Stimulated activated CD4-positive, alpha-beta T cell treated with anti-CD3 and anti-CD28 coated beads, Interleukin-2, amount 100 ng/mL, for 4 hours (primary cell): ENCODE data around the gene HSPA12A.

Experiments used
- DNase-seq: peaks from one replicate; pipeline ENCODE4 v3.0.0-alpha.2; 2020; ENCODE audit warnings: low read depth

HSPA12A gene

DNA sequence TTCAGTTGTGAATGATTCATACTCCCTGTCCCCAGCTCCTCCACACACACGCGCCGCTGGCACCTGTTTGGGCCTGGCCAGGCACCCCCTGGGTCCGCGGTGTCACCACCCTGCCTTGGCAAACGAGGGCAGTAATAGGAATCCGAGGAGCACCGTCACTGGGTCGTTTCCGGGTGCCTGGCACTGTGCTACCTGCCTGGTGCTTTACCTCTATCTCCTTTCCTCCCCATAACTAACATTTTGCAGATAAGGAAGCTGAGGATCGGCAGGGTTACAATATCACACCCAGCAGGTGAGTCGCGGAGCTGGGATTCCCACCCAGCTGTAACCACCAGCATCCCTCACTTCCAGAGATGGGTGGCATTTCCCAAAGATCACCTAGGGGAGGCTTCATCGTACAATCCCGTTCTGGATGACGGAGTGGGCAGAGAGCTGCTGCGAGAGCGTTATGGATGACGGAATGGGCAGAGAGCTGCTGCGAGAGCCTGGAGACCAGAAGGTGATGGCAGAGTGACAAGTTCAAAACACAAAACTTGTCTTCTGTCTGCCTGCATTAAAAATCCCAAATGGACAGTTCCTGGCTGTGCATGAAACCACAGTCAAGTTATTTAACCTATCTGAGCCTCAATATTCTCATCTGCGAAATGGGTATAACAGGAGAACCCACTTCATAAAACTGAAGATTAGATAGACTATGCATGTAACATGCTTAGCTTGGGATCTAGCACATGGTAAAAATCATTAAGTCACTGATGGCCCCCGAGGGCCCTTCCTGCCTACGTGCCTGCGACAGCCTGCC is 1.1 kb upstream of the HSPA12A start:
- no peak for DNase-seq

DNA sequence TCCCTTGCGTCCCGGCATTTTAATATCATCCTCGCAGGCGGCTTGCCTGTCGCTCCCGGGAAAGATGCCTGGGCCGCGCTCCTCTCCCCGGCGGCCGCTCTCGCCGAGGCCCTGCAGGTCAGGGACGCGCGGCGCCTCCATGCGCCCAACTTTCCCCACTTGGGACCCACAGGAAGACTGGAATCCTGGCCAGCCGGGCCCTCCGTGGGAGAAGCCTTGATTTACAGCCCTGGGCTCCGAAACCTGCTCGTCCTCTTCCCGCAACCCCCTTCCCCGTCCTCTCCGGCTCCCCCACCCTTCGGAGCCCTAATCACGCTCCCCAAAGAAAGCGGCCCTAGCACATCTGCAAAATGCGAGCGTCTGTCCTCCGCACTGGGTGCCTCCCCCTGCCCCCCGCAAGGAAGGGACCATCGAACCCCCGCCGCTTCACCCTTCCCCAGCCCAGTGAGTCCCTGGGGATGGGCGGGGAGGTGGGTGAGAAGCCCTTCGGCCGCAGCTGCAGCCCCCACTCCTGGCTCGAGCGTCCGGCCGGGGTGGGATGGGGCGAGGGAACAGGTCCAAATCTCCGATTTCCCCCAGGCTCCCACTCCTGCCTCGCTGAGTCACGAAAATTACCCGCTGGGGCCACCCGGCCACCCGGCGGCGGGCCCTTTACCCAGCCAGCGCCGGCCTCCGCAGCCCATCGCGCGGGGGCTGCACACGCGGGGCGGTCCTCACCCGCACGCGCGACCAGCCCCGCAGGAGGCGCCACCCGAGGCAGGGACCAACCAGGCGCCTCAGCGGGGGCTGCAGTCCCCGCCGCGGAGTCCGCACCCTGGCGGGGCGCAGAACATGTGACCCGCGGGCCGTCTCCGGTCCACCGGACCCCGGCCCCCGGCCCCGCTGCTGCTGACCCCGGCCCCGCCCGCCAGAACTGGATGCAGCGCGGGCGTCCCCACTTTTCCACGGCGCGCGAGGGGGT is 695 bp downstream of the HSPA12A start:
- no peak for DNase-seq

DNA sequence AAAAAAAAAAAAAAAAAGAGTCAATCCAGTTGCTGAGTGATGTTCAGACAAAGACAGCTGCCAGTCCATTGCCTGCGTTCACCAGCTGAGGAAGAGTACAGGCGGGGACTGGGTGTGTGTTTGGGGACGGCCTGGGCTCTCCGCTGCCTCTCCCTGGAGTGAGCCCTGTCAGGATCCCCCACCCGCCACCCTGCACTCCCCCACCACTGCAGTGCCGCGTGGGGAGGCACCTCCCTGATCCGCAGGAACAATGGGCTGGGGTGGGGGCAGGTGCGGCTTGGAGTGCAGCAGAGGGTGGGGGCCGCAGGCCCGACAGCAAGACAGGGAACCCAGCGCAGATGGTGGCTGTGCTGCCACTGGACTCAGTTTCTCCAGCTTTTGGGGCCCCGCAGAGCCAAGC is 1.4 kb downstream of the HSPA12A start:
- DNase-seq = no peak

DNA sequence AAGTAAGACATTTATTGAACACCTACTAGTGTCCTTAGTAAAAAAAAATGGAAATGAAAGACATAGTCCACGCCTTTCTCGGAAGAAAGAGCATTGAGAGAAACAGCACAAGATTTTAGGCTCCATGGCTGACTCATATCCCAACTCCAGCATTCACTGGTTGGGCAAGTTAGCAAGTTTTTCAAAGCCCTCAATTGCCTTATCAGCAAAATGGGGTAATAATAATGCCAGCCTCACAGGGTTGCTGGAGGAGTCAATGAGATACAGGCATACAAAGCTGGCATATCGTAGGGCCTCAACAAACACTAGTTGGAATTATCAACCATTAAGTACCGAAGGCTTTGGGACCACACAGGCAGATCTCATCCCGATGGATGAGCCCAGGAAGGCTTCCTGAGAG is 4.0 kb downstream of the HSPA12A start:
- DNase-seq = no peak

DNA sequence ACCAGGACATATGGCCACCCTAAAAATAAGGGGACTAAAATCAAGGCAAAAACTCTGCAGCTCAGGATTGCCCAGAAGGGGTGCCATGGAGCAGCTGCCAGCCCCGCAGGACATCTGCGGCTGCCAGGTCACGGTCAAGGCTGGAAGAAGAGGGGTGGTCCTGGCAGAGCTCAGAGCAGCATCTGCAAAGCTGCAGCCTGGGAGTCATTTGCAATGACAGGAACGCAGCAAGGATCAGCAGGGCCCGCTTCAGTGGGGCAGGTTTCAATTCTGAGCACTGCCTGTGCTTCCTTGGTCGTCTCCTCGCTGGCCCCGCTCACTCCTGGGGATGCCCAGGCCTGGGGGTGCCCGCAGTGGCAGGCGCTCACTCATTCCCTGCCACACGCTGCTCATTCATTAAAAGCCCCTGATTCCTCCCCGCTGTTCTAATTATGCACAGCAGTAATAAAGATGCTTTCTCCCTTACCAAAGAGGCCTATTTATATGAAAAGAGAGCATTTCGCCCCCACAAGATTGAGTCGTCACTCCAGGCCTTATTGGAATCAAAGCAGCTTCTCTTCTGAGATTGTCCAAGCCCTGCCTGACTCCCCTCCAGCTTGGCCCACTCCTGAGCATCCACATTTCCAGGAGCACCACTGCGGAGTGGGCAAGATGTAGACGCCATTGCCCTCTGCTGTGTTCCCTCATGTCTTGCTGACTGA is 4.6 kb downstream of the HSPA12A start:
- DNase-seq = no peak

DNA sequence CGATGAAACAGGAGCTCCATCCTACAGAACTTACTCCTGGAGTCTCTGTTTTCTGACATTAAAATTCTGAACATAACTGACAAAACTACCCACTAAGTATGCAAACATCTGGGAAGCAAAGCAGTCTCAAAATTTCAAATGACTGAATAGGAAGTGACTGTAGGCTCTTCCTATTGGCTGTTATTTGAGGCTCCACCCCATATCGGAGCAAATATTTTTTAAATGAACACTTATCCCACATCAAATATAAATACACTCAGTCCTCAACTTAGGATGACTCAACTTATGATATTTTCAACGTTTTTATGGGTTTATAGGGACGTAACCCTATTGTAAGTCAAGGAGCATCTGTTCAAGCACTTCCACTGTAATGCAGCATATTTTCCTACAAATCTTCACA is 8.8 kb downstream of the HSPA12A start:
- no peak for DNase-seq

DNA sequence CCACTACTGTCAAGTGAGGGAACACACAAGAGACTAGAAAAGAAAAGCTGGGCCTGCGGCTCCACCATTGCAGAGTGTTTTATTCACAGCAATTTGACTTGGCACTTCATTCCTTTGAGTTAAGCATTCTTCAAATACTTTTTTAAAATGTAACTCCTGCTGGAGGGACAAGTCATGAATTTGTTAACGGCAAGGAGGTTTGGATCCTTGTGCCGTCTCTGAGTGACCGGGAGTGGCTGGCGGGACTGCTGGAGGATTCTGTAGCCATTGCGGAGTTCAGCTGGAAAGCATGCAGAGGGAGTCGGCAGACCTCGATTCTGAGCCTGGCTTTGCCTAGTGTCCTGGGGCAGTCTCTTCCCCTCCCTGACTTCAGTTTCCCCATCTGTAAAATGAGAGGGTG is 9.8 kb downstream of the HSPA12A start:
- no peak for DNase-seq

DNA sequence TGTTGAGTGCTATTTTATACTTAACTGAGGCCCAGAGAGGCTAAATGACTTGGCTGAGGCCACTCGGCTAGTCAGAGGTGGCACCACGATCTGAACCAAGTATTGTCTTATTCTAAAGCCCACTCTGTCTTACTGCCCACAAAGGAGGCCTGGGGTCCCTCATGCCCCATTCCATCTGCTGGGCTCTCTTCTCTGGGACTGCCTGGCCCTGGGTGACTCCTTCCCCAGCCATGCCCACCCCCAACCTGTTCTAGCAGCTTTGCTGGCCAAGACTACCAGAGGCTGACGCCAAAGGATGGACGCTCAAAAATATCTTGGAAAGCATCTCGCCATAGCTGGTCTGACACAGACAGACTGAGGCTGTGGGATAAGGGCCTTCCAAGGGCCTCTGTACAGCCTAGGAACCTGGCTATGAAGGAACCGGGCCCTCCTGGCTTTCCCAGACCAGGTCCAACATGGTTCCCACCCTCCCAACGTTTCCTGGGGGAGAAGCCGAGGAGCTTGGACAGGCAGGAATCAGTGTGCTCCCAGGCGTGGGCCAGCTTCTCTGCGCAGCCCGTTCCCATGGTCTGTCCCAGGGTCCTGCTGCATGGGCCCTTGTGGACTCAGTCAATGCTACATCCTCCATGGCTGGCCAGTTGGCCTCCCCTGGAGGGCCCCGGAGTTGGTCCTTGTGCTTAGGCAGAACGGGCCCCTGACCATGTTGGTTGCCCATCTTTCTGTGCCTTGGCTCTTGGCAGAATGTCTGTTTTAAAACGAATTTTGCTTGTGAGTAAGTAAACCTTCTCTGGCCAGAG is 11.7 kb downstream of the HSPA12A start:
- DNase-seq = no peak

DNA sequence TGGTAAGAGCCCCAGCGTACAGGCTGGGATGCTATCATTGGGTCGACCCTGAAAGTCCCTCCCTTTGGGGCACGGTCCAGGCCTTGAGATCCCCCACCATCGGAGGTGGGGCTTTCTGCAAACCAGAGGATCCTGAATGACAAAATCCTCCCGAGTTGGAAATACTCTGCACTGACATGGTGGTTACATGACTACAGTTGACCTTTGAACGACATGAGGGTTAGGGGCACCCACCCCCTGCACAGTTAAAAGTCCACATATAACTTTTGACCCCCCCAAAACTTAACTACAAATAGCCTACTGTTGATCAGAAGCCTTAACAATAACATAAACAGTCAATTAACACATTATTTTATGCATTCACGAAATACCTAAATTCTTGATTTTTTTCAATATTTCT is 13.1 kb downstream of the HSPA12A start:
- DNase-seq = no peak

DNA sequence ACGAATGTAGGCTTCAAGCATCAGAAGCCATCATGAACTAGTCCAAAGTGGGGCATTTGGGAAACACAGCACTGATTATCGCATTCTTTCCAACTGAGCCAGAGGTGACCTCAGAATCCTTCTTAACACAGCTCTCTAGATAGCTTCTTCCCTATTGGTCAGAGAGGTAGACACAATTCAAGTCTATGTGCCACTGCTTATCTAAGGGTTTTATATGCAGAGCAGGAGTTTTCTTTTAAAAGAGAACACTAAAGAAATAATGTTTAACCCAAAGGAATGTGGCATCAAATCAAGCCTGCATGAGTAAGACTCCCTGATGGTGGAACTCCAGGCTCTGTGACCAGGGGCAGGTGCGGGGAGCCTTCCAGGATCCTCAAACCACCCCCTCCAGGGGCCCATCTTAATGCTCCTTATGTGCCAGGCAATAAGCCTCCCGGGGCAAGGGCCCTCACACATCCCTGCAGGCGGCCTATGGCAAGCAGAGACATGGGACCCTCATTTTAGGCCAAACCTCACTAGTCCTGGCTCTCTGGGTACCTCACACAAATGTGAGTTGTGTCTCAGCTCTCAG is 13.8 kb downstream of the HSPA12A start:
- no peak for DNase-seq

DNA sequence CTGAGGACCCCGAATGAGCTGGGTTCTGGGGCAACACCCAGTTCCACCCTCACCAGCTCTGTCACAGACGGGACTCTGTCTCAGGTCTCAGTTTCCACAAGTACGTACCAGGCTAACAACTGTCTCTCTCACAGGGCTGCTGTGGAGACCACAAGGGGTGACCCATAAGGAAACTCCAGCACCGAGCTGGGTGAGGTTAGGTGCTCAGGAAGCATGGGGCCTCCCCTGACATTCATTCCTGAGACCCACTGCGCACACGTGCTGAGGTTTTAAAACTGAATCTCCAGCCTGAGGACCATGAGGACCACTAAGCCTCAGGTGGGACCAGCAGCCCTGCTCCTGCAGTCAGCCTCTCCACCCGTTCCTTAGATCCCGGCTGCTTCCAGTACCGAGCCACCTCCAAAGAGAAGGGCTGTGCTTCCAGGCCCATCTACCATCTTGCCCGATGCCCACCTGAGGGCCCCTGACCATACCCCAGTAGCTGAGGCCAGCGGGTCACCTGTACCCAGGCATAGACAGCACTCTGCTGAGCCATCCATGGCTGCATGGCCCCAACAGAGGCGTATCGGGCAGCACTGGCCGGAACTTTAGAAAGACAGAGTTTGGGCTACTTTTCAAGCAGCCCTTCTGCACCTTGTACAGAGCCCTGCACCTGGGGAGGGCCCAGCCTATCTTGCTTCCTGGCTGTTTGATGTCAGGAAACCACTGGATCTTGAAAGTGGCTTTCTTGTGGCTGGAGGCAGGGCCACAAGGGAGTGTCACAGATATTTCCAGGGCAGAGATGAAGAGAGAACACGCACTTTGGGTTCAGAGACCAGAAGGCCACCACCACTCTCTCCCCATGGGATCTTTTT is 18.7 kb downstream of the HSPA12A start:
- no peak for DNase-seq

DNA sequence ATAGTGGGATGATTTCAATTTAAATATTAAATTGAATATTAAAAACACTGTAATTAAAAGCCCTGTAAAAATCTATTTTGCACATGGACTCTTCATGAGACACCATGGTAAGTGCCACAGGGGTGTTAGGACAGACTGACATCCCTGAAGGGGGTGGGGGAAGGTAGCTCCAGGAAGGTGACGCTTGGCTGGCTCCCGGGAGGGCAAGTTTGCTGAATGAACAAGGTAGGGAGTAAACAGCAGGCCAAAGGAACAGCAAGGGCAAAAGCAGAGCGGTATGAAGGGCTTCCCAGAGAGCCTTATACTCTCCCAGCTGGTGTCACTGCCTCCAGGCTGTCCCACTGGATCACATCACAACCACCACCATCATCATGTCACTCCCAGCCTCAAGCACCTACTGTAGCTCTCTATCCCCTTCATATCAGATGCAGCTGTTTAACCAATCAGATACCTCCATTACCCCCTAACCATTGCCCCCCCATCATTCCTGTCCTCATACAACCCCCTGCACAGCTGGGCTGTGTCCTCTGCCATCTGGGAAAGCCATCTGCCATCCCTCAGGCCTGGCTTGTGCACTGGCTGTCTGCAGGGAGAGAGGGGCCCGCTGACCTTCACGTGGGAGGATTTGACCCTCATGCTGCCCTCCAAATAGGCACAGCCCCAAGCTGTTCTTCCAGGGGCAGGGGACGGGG is 19.5 kb downstream of the HSPA12A start:
- no peak for DNase-seq

DNA sequence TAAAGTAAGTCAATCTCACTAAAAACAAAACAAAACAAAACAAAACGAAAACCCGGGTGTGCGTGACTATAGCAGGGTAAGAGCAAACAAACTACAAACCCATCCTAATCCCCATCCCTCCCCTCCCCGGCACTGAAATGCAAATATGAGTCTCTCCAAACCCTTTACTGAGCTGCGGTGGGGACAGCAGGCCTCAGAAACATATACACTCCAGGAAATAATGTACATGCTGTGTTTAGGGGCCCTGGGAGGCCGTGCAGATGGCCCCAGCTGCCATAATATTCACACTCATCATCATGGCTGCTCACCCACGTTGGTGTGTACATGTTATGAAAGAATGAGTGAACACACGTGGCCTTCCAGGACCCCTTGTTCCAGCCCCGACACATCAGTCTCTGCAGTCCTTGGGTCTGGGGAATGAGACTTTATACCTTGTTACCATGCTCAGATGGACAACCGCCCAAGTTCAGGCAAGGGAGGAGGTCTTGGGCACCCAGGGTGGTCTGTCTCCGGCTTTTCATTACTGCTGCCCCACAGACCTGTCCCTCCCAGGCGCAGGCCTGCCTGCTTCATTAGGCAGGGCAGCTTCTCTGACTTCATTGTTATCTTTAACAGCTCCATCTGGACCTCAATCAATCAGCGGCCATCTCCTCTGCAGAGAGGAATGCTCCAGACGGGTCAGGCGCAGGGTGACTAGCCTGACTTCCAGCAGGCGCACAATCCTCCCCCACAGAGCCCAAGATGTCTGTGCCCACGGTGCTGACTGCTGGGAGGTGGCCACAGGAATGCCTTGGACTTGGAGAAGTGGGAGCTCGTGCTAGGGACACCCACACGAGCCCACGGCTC is 20.6 kb downstream of the HSPA12A start:
- DNase-seq = no peak

DNA sequence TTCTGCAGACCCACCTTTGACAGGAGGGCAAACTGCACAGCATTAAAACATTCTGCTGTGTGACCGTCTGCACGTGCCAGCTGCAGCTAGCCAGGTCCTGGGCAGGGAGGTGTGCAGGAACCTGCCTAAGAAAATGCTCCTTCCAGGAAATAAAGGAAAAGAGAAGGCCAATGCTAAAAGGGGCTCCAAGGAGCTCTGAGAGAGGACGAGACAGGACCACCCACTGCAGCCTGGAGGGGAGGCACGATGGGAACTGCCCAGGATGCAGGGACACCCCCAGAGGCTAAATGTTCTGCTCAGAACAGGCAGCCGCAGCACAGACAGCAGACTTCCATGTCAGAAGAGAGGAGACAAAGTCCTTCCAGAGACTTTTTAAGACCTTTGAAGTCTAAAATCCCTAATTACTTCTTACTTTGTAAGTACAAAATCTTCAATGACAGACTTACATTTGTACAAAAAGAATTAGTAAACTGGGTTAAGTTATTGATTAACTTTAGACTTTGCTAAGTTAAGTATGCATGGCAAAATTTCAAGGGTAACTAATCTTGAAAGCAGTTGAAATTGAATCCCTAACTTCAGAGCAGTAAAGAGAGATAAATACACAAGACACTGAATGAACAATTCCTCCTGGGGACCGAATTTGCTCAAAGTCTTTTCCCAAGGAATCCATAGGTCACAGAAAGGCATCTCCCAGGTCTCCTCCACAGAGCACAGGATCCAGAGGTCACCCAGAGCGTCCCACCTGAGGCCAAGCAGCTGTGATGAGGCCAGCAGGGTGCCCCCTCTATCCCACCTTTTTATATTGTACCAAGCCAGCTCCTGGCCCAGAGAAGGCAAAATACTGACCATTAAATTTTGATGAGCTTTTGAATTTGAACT is 21.5 kb downstream of the HSPA12A start:
- DNase-seq = no peak

DNA sequence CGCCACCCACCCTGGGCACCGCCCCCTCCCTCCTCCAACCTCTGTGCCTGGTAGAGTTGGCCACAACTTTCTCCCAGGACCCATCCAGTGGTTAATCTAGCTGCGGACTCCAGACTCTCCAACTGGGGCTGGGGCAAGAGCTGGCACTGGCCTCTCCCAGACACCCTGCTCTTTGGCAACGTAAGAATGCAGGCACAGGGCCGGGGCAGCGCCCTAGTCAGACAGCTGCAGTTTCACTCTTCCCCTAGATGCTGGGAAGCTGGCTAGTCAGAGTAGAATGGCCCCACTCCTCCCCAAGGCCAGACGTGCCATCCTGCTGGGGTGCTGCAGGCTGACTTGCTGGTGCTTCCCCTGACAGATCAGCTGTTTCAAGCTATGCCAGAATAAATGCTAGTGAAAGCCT is 22.1 kb downstream of the HSPA12A start:
- DNase-seq = no peak

DNA sequence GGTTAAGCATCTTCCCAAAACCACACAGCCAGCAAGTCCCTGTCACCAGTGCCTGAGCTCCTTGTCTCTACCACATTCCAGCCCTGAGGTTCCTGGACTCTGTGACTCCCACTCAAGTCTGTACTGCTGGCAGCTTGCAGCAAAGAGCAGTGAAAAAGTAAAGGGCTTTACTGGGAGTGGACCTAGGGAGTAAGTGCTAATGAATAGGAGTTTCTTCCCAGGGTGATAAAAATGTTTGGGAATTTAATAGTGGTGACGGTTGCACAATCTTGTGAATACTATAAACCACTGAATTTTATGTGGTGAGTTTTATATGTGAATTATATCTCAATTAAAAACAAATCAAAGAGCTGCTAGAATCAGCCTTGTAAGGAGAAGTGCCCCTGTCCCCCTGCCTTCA is 22.6 kb downstream of the HSPA12A start:
- no peak for DNase-seq

DNA sequence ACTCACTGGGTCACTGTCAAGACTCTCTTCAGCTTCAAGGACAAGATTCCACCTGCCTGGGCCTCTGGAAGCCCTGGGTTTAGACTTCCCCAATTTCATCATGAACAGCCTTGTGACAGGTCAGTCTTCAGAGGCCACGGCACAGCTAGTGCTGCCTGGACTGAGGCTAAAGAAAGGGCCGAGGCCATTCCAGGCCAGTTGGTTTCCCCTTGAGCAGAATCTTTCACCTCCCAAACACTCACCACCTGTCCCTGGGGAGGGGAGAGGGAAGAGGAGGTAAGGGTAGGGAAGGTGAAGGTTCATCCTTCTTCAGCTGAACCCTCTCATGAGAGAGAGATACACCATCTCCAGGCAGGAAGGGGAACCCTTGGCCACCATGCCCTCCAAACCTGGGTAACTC is 24.3 kb downstream of the HSPA12A start:
- DNase-seq = no peak

DNA sequence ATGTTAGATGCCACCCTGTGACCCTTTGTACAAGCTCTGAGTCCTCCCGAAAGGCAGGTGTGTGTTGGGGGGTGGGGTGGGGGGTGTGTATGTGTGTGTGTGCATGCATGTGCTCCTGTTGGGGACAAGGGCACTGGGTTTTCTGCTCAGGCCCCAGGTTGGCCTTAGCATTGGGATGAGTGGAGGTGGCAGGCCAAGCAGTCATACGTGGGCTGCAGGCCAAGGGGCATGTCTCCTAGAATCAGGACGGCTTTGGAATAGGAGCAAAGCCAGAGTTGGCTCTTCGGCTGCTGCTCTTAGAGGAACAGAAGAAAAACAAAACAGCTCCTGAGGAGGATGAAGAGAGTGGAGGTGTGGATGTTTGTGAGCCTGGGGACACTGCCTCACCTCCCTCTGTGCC is 26.0 kb downstream of the HSPA12A start:
- DNase-seq = no peak
